GM19455 (cell line): Measurements from ENCODE around the gene SLC9A9.

Source experiments
- ATAC-seq: cut with Tn5 transposase; IDR thresholded peaks from one replicate; pipeline ENCODE4 v1.9.1; 2021; ENCODE audit not compliant: unreplicated experiment

SLC9A9 gene

DNA sequence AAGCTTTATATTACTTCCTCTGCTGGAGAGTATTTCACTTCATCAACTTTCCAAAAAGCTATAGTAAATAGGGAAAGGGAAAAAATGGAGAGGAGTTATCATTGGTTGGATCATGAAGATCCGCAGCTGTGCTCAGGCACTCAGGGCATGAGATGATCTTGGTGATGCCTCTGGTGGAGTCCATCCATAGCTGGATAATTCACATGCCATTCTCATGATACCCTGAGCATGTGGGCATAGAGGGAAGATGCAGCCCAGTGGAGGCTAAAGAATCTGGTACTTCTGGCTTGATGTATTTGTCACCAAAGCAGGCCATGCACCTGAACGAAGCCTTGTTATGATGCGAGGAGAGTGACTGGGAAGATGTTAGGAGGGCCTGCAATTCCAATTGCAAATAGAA, 578.5 kb downstream of the SLC9A9 start:
- no peak for ATAC-seq

- ATAC-seq: no peak
These were observed 580.3 kb downstream of the SLC9A9 start for GRCh38 chr3:143267989-143268388.

DNA sequence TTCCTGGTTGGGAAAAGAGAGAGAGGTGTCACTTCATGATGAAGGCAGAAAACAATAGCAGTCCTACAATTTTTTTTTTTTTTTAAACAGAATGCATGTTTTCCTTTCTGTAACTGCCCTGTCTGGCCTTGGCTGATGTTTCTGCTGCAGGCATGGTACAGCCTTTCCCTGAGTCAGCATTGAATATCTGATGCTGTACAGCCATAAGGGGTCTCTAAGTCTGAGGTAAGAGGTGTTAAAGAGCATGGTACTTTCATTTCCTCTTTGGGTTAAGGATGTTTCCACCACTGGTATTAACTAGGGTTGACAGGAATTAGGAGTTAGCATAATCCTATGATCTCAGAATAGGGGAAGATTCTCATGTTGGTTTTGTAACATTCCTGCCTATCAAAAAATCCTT, 581.3 kb downstream of the SLC9A9 start:
- ATAC-seq: no peak

- no peak for ATAC-seq
These were observed 581.8 kb downstream of the SLC9A9 start for GRCh38 chr3:143266511-143266910.

DNA sequence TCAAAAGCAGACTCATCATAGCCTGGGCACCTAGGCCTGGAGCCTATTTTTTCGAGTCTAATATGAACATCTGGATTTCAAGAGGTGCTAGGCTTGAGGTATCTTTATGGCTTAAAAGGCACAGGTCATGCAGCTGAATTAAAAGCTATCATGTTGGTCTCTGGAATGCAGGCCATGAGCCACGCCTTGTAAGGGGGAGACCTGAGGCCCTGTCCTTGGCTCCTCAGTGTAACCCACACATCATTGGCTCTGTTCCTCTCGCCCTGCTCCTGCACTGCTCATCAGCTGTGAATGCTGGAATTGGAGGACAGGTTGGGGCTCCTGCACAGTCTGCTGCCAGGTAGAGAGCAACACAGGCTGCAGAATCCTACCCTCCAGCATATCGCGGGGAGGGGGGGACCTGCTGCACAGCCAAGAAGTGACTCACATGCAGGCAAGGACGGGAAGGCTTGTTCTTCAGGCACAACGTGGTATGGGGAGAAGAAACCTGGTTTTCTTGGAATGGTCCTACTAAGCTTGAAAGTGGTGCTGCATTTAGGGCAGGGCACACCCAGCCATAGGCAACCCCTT, 582.7 kb downstream of the SLC9A9 start:
- no peak for ATAC-seq

- ATAC-seq: no peak
These were observed 584.3 kb downstream of the SLC9A9 start for GRCh38 chr3:143263852-143264513.

DNA sequence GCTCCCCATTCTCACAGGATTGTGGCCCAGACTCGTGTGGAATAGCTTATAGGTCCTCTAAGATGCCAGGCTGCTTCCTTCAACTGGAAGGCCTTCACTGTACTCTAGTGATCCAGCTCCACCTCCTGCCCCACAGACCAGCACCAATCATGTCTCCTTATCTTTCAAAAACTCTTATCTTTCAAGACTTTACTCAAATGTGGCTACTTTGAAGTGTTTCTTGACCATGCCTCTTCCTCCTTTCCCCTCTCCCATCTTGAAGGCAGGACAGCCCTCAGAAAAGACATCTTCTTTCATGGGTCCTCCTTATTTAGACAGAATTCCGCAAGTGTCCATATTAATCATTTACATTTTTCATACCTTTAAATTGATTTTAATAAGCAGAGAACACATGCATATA, 586.4 kb downstream of the SLC9A9 start:
- ATAC-seq: no peak

DNA sequence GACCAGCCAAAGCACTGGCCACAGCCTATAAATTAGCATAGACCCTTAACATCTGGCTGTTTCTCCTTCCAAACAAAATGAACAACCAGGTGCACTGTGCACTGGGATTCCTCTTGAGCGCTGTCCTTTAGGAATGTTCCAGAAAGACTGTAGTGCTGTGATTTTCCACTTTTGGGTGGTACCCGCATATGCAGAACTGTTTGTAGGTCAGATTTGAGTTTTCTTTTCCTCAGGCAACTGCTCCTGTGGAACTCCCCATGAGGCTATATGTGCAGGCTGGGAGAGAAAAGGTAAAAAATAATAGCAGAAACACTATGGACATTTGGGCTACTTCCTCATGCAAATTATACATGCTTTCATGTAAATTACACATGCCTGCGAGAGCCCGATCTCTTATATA, 589.6 kb downstream of the SLC9A9 start:
- no peak for ATAC-seq

GRCh38 chr3:143256416-143256815, 591.9 kb downstream of the SLC9A9 start:
- ATAC-seq: no peak

DNA sequence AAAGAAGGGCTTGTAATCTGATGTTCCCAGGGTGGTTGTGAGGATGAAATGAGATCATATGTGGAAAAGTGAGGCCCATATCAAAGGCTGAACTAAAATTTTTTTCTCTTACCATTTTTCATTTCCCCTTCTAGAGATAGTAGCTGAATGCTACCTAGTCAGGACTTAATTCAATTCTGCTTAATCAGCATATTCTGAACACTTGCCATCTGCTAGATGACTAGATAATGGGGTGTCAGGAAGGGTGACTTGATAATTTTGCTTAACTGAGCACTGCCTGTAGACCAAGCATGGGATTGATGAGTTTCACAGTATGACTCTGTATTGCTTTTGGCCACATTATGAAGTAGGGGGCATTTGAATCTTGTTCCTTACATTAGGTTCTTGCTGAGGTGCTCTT, 592.5 kb downstream of the SLC9A9 start:
- ATAC-seq: no peak

DNA sequence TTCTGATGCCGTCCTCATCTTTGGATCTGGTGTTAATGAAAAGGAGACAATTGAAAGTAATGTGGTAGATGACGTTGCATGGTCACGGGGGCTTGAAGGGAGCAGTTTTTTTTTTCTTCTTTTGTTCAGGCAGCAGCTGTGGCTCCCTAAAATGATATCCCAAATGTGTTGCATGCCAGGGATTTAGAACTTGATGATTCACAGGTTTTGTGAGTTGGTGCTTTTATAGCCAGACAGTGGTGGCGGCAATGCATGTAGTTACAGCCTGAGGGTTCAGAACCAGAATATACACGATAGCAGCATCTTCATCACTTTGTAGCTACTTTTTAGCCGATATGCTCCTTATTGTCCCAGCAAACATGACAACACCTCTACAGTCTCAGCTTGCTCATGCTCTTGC, 595.3 kb downstream of the SLC9A9 start:
- ATAC-seq: no peak

- no peak for ATAC-seq
These were observed 599.3 kb downstream of the SLC9A9 start for GRCh38 chr3:143249014-143249413.

DNA sequence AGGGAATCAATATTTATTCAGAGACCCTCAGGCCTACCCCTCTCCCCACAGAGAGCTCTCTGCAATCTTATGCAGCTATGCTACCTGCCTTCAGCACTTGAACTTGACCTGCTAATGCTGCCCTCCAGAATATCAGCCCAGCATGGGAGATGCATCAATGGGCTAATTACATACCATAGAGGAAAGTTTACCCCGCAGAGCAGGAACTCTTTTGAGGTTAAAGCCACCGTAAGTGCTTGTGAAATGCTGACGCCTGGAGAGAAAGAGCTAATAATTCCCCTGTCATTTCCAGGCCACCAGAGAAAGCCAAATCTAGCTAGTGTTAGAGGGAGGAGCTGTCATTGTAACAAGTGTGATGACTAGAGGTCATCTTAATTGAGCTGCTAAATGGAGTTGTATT, 601.2 kb downstream of the SLC9A9 start:
- ATAC-seq: no peak

- no peak for ATAC-seq
These were observed 602.6 kb downstream of the SLC9A9 start for GRCh38 chr3:143245692-143246091.

GRCh38 chr3:143244516-143245063, 603.7 kb downstream of the SLC9A9 start:
- ATAC-seq: no peak

GRCh38 chr3:143243686-143244085, 604.6 kb downstream of the SLC9A9 start:
- ATAC-seq: no peak

- no peak for ATAC-seq
These were observed 605.6 kb downstream of the SLC9A9 start for GRCh38 chr3:143242691-143243090.

GRCh38 chr3:143242101-143242500, 606.2 kb downstream of the SLC9A9 start:
- no peak for ATAC-seq

DNA sequence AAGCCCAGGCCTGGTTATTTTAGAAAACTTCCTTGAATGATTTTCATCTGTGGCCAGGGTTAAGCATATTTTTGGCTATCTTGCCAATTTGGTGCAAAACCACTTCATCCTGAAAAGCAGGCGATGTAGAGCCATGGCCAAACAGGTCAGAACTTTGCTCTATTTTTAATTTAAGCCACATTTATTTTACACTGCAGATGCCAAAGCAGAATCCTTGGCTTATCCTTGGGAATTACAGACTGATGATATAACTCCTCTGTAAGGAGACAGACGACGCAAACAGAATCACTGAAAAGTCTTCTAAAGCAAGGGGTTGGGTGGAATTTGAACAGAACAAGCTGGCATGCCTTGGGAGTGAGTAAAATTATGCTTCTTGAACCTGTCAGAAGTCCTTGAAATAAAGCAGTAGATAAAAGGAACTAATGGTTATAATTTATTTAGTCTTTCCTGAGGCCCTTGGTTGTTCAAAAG, 606.8 kb downstream of the SLC9A9 start:
- no peak for ATAC-seq

GRCh38 chr3:143240886-143241285, 607.4 kb downstream of the SLC9A9 start:
- no peak for ATAC-seq

DNA sequence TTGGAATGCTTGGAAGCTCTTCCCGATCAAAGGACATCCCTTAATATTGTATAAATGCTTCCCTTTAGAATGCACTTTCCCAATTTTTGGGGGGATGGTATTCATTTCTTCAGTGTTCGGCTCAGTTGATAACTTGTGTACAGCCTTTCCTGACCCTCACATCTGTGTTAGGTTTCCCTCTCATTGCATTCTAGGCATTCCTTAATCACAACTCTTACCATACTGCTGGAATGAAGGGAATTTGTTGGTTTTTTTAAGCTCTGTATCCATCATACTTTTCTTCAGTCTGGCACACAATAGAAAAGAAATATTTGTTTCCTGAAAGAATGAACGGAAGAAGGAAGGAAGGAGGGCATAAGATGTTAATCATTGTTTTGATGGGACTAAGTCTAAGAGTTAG, 609.2 kb downstream of the SLC9A9 start:
- ATAC-seq: no peak

DNA sequence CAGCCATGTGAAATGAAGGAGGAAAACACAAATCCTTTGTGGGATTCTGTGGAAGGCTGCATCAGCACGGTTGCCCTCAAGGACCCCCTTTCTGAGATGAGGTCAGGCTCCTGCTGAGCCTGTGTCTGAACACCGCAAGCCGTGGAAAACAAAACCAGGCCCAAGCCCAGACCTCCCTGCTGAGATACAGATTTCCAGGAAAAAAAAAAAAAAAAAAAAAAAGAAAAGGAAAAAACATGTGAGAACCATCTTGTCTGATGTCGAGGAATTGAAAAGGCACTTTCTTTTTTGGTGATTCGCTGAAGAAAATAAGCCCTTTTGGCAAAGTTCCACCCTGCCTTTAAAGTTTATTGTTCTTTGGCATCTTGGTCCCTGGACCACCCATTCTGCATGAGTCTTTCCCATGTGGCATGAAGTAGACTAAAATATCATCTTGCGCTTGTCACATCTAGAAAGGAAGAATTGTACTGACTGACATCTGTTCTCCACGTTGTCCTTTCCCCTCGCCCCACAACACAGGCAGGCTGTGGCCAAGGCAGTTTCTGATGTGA, 611.1 kb downstream of the SLC9A9 start:
- ATAC-seq: no peak
